ENCODE results near the gene NPHP4. TPM values are rescaled to one million over a fixed set of nuclear protein-coding genes. Genes with fewer than 3 reads are reported as not detected.

Gene NPHP4
- total and polyA plus RNA-seq, 4 donors: 1.7 to 5.6 (median 3.5) TPM

DNA sequence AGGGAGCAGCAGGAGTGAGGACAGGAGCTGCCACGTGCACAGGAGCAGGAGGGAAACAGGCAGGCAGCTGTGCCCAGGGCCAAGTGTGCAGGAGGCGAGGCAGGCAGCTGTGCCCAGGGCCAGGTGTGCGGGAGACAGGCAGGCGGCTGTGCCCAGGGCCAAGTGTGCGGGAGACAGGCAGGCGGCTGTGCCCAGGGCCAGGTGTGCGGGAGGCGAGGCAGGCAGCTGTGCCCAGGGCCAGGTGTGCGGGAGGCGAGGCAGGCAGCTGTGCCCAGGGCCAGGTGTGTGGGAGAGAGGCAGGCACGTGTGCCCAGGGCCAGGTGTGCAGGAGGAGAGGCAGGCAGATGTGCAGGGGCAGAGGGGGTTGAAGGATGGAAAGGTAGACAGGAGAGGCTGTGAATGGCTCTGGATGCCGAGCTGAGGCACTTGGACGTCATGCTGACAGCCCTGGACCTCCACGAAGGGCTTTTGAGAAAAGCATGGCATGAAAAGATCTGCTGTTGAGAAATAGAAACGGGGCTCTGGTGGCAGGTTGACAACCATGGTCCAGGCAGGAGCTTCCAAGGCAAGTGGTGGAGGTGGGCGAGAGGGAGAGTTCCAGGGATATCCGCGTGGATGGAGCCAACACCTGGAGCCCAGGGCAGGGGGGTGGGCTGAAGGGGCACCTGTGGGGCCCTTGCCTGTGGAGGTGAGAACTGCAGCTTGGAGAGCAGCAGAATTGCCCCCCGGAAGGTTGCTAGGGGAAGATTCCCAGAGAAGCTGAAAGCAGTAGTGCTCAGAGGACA, 19.1 kb upstream of the NPHP4 start:
- no peak for DNase-seq (ENCODE audit: low spot score)
- no peak for TF ChIP-seq HNF4A (conservative IDR thresholded peaks at IDR 0.05)
- no peak for TF ChIP-seq FOXA1 (IDR thresholded peaks at IDR 0.05)
- TF ChIP-seq NR2F2 (IDR thresholded peaks at IDR 0.05): no peak
- no peak for TF ChIP-seq JUND (IDR thresholded peaks at IDR 0.05)
- no peak for TF ChIP-seq RXRA (IDR thresholded peaks at IDR 0.05)
- no peak for TF ChIP-seq MAX (IDR thresholded peaks at IDR 0.05)
- no peak for TF ChIP-seq HNF4G (IDR thresholded peaks at IDR 0.05)
- TF ChIP-seq, protein P1, sequence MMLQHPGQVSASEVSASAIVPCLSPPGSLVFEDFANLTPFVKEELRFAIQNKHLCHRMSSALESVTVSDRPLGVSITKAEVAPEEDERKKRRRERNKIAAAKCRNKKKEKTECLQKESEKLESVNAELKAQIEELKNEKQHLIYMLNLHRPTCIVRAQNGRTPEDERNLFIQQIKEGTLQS (IDR thresholded peaks at IDR 0.05): no peak
- TF ChIP-seq ZBTB33 (IDR thresholded peaks at IDR 0.05): no peak
- Histone ChIP-seq H3K27me3 (ENCODE audit: control insufficient read depth in 4 of 4, insufficient read depth in 4 of 4, low read length in 3 of 4) (no peaks in the 10 kb centered on the region), H3K27ac (ENCODE audit: low read depth in 1 of 2, low read length in 2 of 2) (no peak overlapping the region), H3K4me1 (ENCODE audit: control insufficient read depth in 4 of 4, insufficient read depth in 4 of 4, low read length in 3 of 4) (no peaks in the 10 kb centered on the region), H3K4me3 (ENCODE audit: low read depth in 1 of 3, low read length in 3 of 3) (no peak overlapping the region), H3K9me3 (ENCODE audit: control insufficient read depth in 4 of 4, low read length in 3 of 4) (no peaks in the 10 kb centered on the region), H3K9ac (ENCODE audit: low read depth in 1 of 2, low read length in 2 of 2) (no peak overlapping the region), H3K36me3 (ENCODE audit: control insufficient read depth in 4 of 4, insufficient read depth in 3 of 4, low read depth in 1 of 4, low read length in 3 of 4) (no peaks in the 10 kb centered on the region)
- WGBS: 81% methylated on average over 19 of the region's 19 CpGs

GRCh38 chr1:6010554-6010953, 18.3 kb upstream of the NPHP4 start:
- H3K36me3 ChIP-seq (ENCODE audit: control insufficient read depth in 4 of 4, insufficient read depth in 3 of 4, low read depth in 1 of 4, low read length in 3 of 4): no peaks in the 10 kb centered on the region
- no peaks in the 10 kb centered on the region for H3K4me1 ChIP-seq (ENCODE audit: control insufficient read depth in 4 of 4, insufficient read depth in 4 of 4, low read length in 3 of 4)
- H3K27ac ChIP-seq (ENCODE audit: low read depth in 1 of 2, low read length in 2 of 2): no peak overlapping the region
- TF ChIP-seq FOXA1 (IDR thresholded peaks at IDR 0.05): no peak
- TF ChIP-seq RXRA (IDR thresholded peaks at IDR 0.05): no peak
- TF ChIP-seq RAD21 (IDR thresholded peaks at IDR 0.05): no peak
- no peak for TF ChIP-seq SP1 (IDR thresholded peaks at IDR 0.05)
- TF ChIP-seq HNF4G (IDR thresholded peaks at IDR 0.05): no peak
- TF ChIP-seq HNF4A (conservative IDR thresholded peaks at IDR 0.05): no peak
- no peak for TF ChIP-seq GABPA (IDR thresholded peaks at IDR 0.05 in 1 of 2, conservative IDR thresholded peaks at IDR 0.05 in 1 of 2)
- no peak for TF ChIP-seq MAX (IDR thresholded peaks at IDR 0.05)
- TF ChIP-seq NR2F2 (IDR thresholded peaks at IDR 0.05): no peak
- TF ChIP-seq, protein P2, sequence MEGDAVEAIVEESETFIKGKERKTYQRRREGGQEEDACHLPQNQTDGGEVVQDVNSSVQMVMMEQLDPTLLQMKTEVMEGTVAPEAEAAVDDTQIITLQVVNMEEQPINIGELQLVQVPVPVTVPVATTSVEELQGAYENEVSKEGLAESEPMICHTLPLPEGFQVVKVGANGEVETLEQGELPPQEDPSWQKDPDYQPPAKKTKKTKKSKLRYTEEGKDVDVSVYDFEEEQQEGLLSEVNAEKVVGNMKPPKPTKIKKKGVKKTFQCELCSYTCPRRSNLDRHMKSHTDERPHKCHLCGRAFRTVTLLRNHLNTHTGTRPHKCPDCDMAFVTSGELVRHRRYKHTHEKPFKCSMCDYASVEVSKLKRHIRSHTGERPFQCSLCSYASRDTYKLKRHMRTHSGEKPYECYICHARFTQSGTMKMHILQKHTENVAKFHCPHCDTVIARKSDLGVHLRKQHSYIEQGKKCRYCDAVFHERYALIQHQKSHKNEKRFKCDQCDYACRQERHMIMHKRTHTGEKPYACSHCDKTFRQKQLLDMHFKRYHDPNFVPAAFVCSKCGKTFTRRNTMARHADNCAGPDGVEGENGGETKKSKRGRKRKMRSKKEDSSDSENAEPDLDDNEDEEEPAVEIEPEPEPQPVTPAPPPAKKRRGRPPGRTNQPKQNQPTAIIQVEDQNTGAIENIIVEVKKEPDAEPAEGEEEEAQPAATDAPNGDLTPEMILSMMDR (IDR thresholded peaks at IDR 0.05; ENCODE audit: low read depth, low read length, missing input control): no peak
- no peak for DNase-seq (ENCODE audit: low spot score)
- no peaks in the 10 kb centered on the region for H3K27me3 ChIP-seq (ENCODE audit: control insufficient read depth in 4 of 4, insufficient read depth in 4 of 4, low read length in 3 of 4)
- WGBS: 84% methylated on average over 10 of the region's 10 CpGs
- H3K9me3 ChIP-seq (ENCODE audit: control insufficient read depth in 4 of 4, low read length in 3 of 4): no peaks in the 10 kb centered on the region
- no peak overlapping the region for H3K4me3 ChIP-seq (ENCODE audit: low read depth in 1 of 3, low read length in 3 of 3)
- no peak overlapping the region for H3K9ac ChIP-seq (ENCODE audit: low read depth in 1 of 2, low read length in 2 of 2)

Data from liver (tissue), 9 donors.